Upper lobe of left lung (tissue), 4 donors: Measurements from ENCODE around the gene UNC13C.

ENCODE experiments used
- CTCF ChIP-seq, 6 experiments: fragments of 450-650 bp in 4 of 6; fragments of 200-600 bp in 2 of 6; sonication (generic) in 2 of 6; IDR thresholded peaks; one replicate each; pipeline ENCODE4 v1.5.1; 2016 to 2019; ENCODE audit warnings: antibody characterized with exemption in 6 of 6
- EP300 ChIP-seq, 4 donors: sonication (generic); formaldehyde crosslinking; IDR thresholded peaks; one replicate each; pipeline ENCODE4 v1.5.1; 2017; ENCODE audit warnings: antibody characterized with exemption in 4 of 4, control low read depth in 2 of 4
- POLR2A ChIP-seq, 4 donors: fragments of 450-650 bp; IDR thresholded peaks; one replicate each; pipeline ENCODE4 v1.5.1; 2016 to 2017; ENCODE audit warnings: antibody characterized with exemption in 4 of 4, mild to moderate bottlenecking in 2 of 4
- POLR2AphosphoS5 ChIP-seq, 2 donors: sonication (generic); formaldehyde crosslinking; IDR thresholded peaks; one replicate each; pipeline ENCODE4 v1.5.1; 2017; ENCODE audit warnings: antibody characterized with exemption in 2 of 2

- TF ChIP-seq CTCF (IDR thresholded peaks at IDR 0.05) = no peak
- TF ChIP-seq POLR2AphosphoS5 (IDR thresholded peaks at IDR 0.05) = no peak
- no peak for TF ChIP-seq POLR2A (IDR thresholded peaks at IDR 0.05)
- TF ChIP-seq EP300 (IDR thresholded peaks at IDR 0.05) = no peak
Measured at GRCh38 chr15:54638666-54639065, 660.4 kb downstream of the UNC13C start.
